ENCODE data around the gene SYP. TPM values are rescaled to one million over a fixed set of nuclear protein-coding genes. Genes with fewer than 3 reads are reported as not detected.

Gene SYP
- total and polyA plus RNA-seq, 9 of the 15 experiments (the other 6 are each of a cell fraction or from before 2014, with no cell fraction given) = 0.48 to 5.1 (median 2.6) TPM

DNA sequence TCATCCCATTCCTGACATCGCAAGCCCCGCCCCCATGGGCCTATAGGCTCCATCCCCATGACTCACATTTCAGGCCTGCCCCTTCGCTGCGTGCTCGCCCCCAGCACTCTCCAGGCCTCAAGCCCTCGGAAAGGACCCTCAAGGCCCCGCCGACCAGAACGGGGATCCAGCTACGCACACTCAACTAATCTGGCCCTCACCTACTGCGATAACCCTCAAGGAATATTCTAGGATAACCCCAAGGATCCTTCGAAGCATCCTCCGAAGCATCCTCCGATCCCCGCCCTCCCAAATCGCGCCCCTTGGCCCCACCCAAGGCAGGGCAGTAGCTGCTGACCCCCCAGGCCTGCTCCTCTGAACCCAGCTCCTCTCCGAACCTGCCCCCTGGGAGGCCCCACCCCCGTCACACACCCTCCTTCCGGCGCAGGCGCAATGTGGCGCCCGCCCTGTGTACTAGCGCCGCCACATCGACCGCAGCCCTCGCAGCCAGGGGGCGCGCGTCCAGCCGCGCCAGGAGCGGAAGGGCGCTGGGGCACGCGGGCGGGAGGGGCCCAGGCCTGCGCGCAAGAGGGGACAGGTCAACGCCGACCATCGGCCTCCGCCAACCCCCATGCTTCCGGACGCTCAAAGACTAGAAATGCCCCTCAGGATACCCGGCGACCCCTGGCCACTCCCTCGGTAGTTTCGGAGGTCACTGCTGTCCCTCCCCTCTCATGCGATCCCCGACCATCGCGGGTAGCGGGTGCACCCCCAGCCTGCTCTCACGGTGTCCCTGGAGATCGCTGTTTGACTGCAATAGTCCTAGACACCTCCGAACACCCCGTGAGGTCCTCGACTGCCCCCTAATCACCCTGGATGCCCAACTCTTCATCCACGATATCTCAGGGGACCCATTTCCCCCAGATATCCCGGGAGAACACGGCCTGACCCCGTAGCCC lies 43.8 kb downstream of the SYP start:
- no peak for FAIRE-seq
- peak; percentile 20 for TF ChIP-seq TBP (optimal IDR thresholded peaks at IDR 0.05; ENCODE audit: low read depth, low read length)
- TF ChIP-seq, protein P1, sequence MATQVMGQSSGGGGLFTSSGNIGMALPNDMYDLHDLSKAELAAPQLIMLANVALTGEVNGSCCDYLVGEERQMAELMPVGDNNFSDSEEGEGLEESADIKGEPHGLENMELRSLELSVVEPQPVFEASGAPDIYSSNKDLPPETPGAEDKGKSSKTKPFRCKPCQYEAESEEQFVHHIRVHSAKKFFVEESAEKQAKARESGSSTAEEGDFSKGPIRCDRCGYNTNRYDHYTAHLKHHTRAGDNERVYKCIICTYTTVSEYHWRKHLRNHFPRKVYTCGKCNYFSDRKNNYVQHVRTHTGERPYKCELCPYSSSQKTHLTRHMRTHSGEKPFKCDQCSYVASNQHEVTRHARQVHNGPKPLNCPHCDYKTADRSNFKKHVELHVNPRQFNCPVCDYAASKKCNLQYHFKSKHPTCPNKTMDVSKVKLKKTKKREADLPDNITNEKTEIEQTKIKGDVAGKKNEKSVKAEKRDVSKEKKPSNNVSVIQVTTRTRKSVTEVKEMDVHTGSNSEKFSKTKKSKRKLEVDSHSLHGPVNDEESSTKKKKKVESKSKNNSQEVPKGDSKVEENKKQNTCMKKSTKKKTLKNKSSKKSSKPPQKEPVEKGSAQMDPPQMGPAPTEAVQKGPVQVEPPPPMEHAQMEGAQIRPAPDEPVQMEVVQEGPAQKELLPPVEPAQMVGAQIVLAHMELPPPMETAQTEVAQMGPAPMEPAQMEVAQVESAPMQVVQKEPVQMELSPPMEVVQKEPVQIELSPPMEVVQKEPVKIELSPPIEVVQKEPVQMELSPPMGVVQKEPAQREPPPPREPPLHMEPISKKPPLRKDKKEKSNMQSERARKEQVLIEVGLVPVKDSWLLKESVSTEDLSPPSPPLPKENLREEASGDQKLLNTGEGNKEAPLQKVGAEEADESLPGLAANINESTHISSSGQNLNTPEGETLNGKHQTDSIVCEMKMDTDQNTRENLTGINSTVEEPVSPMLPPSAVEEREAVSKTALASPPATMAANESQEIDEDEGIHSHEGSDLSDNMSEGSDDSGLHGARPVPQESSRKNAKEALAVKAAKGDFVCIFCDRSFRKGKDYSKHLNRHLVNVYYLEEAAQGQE (IDR thresholded peaks at IDR 0.05; ENCODE audit: borderline replicate concordance) = peak; percentile 49
- TF ChIP-seq, protein P1 (CRISPR knock-in tag; IDR thresholded peaks at IDR 0.05; ENCODE audit: low read depth) = 0 out of 2 replicates have a peak, but pooled peaks have one; percentile 20
- TF ChIP-seq PBX2 (CRISPR knock-in tag; IDR thresholded peaks at IDR 0.05; ENCODE audit: low read depth) = no peak
- TF ChIP-seq PBX2 (tag; conservative IDR thresholded peaks at IDR 0.05; ENCODE audit: low read depth) = no peak
- peak in 1 of 2 experiments; percentile 91; a peak in 2 of 4 replicates for TF ChIP-seq FOXA3 (CRISPR knock-in tag; conservative IDR thresholded peaks at IDR 0.05 in 1 of 2, IDR thresholded peaks at IDR 0.05 in 1 of 2)
- TF ChIP-seq, protein P2, sequence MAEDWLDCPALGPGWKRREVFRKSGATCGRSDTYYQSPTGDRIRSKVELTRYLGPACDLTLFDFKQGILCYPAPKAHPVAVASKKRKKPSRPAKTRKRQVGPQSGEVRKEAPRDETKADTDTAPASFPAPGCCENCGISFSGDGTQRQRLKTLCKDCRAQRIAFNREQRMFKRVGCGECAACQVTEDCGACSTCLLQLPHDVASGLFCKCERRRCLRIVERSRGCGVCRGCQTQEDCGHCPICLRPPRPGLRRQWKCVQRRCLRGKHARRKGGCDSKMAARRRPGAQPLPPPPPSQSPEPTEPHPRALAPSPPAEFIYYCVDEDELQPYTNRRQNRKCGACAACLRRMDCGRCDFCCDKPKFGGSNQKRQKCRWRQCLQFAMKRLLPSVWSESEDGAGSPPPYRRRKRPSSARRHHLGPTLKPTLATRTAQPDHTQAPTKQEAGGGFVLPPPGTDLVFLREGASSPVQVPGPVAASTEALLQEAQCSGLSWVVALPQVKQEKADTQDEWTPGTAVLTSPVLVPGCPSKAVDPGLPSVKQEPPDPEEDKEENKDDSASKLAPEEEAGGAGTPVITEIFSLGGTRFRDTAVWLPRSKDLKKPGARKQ (CRISPR knock-in tag; IDR thresholded peaks at IDR 0.05) = no peak

More for the DNA sequence above, 43.8 kb downstream of the SYP start:
- peaks cover 10% of the 10 kb centered on the region; the same call in 2 of the 3 replicates for H3K79me2 ChIP-seq (ENCODE audit: control insufficient read depth, insufficient read depth, low read length)
- intact Hi-C loops (cut with micrococcal nuclease) (no loop called here), in situ Hi-C loops (cut with MboI) (no loop called here)
- POLR2A ChIA-PET = interaction anchor here (0.6 to 1.5 kb wide), 3 partner anchors 11 to 16 kb away, joined by 3 read pairs; partner anchors contain the start of gene PLP2
- H3K9me1 ChIP-seq (ENCODE audit: control insufficient read depth, insufficient read depth, low read length) = no peaks in the 10 kb centered on the region
- no peaks in the 10 kb centered on the region for H4K20me1 ChIP-seq (replicated peaks; ENCODE audit: control insufficient read depth, insufficient read depth, low read length)
- CTCF ChIA-PET (ENCODE audit: low intra/inter-chr PET ratio) = no interaction called here
- DNase-seq (ENCODE audit: extremely low read depth in 1 of 4, low spot score in 3 of 4) = peak; percentile 88 to 95 (median 90)
- peak overlapping the region; percentile 78 to 88 for H3K9ac ChIP-seq (ENCODE audit: insufficient read depth in 1 of 2, low read depth in 2 of 2, low read length in 2 of 2)
- no TSS peak for BruUV-seq (replicated peaks)
- no peaks in the 10 kb centered on the region; the same call in 1 of the 2 replicates for H3K9me3 ChIP-seq (replicated peaks; ENCODE audit: control insufficient read depth, insufficient read depth, low read depth, low read length)
- H3K27me3 ChIP-seq (ENCODE audit: control insufficient read depth in 2 of 2, insufficient read depth in 2 of 2, low read length in 2 of 2) = no peaks in the 10 kb centered on the region
- H3K4me3 ChIP-seq = peak overlapping the region; percentile 44
- ATAC-seq = peak; percentile 91
- no peaks in the 10 kb centered on the region for H3K36me3 ChIP-seq (ENCODE audit: control insufficient read depth, insufficient read depth, low read length)
- WGBS (ENCODE audit: insufficient coverage, low coverage, missing lambda C conversion rate) = 4% methylated on average over 35 of the region's 65 CpGs
- peak overlapping the region; percentile 88 for H2AFZ ChIP-seq (ENCODE audit: low read depth, low read length)
- H3K27ac ChIP-seq (ENCODE audit: extremely low read depth, low read depth, low read length) = peak overlapping the region; percentile 91
- H3K4me1 ChIP-seq (replicated peaks in 1 of 2; ENCODE audit: control insufficient read depth in 2 of 2, insufficient read depth in 2 of 2, low read length in 2 of 2) = peaks cover 0 to 28% of the 10 kb centered on the region in 2 experiments; a peak in 4 of 5 replicates
- H3K4me2 ChIP-seq (ENCODE audit: insufficient read depth, low read length) = peak overlapping the region; percentile 89
